Kasumi-1 (cell line): Measurements from ENCODE around the gene KANSL3.

Experiments
- DNase-seq, 2 experiments: peaks; one replicate each; lab custom pipeline; 2025; lab: John Stamatoyannopoulos, UW

Gene KANSL3

DNA sequence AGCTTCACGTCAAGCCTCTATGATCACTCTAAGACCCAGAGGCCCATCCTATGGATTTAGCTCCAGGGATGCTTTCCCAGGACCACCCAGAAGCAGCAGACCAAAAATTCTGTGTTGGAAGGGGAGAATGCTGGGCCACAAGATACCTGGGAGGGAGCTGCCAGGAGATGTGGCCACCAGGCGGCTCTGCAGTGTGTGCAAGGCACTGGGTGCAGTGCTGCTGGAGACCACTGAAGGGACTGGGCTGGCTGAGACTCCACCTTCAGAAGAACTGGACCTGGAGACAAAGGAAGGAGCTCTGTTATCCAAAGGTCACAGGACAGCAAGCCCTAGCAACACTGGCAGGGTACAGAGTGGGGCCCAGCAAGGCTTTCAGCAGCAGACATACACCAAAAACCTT, 34.0 kb downstream of the KANSL3 start:
- DNase-seq, result no peak

- no peak for DNase-seq
These were observed 35.7 kb downstream of the KANSL3 start for GRCh38 chr2:96602330-96602823.

DNA sequence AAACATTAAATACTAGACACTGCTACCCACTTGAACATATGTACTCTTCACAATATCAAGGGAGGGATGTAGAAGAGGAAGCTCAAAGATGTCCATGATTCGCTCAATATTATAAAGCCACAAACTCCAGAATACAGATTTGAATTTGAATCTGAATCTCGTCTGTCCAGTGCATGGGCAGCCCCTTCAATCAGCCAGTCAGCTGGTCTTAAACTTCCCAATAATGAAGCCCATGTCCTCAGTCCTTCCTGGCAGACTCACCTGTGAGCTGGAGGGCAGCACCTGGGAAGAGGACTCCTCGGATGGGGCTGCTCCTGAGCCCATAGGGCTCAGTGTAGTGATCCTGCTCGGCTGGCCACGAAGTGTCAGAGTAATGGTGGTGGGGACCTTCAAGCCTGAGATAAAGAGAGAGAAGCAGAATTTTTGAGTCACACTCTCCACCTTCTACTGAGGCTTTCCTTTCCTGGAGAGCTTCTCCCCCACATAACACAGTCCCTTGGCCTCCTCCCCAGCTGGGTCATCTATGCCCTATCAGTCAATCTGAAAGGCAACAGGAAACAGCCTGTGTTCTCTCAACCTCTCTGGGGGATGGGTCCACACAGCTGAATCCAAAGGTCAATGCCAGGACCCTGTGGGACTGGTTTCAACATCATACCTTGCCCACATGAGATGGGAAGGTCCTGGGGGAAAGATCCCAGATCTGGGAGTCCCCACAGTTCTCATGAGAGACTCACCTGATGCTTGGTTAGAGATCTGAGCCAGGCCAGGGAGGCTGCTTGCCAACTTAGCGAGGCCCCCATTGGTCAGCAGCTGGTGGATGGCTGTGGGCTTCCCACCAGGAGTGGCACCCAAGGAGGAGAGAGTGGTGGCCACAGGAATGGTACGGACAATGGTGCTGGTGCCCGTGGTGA, 36.5 kb downstream of the KANSL3 start:
- no peak for DNase-seq

- no peak for DNase-seq
These were observed 38.2 kb downstream of the KANSL3 start for GRCh38 chr2:96599941-96600340.

- no peak for DNase-seq
These were observed 41.5 kb downstream of the KANSL3 start for GRCh38 chr2:96596596-96596995.

GRCh38 chr2:96594691-96595152, 43.4 kb downstream of the KANSL3 start:
- no peak for DNase-seq

GRCh38 chr2:96594282-96594681, 43.8 kb downstream of the KANSL3 start:
- DNase-seq, result no peak

DNA sequence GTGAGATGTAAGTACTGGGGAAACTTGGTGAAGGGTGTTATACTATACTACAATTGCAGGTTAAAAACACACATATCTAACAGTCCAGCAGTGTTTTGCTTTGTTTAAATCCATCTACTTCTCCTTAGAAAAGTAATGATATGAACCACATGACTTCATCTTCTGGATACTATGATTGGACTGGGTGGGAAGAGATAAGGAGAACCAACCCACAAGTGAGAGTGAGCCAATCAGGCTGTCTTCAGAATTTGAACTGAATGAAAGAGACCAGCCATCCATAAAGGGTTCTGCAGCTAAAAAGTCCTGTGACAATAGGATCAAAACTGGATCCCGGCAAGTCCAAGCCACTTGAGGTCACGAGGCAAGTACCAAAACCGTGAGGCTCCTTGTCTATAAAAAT, 46.6 kb downstream of the KANSL3 start:
- DNase-seq, result no peak

DNA sequence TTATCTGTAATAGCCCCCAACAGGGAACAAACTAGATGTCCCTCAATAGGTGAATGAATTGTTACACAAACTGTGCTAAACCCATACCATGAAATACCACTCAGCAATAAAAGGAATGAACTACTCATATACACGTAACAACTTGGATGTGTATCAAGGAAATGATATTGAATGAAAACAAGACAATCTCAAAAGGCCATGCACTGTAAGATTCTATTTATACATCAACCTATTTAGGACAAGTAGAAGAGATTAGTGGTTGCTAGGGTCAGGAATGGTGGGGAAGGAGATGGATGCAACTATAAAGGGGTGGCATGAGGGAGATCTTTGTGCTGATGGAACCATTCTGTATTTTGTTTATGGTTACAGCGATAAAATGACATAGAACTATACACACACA, 47.1 kb downstream of the KANSL3 start:
- no peak for DNase-seq

DNA sequence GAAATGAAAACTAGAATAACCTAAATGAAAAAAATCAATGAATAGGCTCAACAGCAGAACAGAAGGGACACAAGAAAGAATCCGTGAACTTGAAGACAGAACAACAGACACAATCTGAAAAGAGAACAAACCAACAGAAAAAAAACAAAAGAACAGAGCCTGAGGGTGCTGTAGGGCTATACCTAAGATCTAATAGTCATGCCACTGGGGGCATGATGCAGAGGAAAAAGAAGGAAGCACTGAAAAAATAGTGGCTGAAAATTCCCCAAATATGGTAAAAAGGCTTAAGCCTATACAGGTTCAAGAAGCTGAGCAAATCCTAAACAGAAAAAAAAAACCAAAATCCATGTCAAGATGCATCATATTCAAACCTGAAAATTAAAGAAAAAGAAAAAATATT, 50.3 kb downstream of the KANSL3 start:
- no peak for DNase-seq

DNA sequence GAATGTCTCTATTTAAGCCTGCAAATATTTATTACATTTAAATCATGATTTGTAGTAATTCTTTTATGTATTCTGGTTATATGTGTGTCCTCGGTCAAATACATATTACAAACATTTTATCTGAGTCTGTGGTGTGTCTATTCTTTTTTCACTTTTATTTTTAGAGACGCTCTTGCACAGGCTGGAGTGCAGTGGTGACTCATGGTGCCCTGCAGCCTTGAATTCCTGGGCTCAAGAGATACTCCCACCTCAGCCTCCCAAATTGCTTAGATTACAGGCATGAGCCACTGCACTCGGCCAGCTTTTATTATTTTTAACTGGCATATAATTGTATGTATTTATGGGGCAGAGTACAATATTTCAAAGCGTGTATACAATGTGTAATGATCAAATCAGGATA, 54.1 kb downstream of the KANSL3 start:
- DNase-seq, result no peak

DNA sequence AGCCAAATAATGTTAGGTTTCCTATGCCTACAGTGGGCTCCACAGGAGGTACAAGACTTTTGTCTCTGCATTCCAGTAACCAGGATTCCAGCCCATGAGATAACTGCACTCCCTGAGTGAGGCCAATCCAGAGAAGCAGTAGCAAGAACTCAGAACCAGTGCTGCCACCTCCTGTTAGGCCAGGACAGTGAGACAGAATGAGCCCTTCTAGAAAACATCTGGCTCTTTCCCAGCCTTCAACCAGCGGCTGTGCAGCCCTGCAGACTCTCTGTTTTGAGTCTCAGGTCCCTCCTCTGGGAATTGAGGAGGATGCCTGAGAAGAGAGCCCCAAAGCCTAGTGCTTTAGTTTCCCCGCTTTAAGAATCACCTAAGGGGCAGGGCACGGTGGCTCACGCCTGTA, 57.3 kb downstream of the KANSL3 start:
- DNase-seq, result no peak

DNA sequence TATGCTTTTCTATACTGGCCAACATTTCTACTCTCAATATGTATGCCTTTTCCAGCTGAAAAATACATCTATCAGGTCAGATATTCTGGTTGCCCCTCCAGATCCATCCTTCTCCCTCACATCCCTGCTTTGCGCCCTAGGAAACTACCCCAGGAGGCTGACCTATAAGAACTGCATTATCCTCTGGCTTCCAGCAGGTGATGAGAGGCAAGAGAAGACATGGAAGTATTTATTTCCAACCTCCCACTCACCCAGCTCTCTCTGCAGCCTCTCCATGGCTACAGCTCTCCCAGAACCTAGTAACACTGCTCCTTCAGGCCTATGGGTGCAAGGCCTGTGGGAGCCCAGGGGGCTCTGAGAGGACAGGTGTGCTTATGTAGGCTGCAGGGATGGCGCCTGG, 58.7 kb downstream of the KANSL3 start:
- DNase-seq, result no peak

DNA sequence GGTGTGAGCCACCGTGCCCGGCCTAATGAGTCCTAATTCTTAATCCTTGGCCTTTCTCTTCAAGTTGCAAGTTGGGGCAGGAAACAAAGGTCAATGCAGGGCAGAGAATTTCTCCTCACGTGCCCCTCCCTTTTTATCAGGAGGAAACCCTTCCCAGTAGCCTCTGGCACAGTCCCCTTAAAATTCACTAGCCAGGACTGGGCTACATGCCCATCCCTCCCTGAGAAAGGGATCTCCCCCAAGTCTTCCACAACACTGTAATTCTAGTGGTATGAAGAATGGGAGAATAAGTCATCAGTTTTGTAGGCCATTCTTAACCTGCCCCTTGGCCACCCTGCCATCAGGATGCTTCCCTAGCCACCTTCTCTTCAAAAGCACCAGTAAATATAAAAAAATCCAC, 59.4 kb downstream of the KANSL3 start:
- no peak for DNase-seq

- no peak for DNase-seq
These were observed 60.6 kb downstream of the KANSL3 start for GRCh38 chr2:96577501-96577900.

- DNase-seq, result no peak
These were observed 62.2 kb downstream of the KANSL3 start for GRCh38 chr2:96575785-96576456.

DNA sequence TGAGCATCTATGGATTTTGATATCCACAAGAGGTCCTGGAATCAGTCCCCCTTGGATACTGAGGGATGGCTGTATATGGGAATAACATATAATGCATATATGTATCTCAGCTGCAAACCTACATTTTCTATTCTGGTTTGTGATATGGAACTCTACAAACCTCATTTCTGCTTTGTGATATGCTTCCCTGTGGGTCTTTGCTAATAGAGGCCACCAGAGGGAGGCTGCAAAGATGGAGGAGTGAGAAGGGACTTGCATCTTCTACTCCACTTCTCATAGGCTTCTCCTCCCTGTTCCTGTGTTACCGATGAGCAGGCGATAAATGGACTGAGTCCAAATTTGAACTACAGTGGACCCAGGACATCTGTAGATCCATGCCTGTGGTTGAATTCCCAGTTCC, 63.7 kb downstream of the KANSL3 start:
- DNase-seq, result peak in 1 of 2 experiments; percentile 26

DNA sequence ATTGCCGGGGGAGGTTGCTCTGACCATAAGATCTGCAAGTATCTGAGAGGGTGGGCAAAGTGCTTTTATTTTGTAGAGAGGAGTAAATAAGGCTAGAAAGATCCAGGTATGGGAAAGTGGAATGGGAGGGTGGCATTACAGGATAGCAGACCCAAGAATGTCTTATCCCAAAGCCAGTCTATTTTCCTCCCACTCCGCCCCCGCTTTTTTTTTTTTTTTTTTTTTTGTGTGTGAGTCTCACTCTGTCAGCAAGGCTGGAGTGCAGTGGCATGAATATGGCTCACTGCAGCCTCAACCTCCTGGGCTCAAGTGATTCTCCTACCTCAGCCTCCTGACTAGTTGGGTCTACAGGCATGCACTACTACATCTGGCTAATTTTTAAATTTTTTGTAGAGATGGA, 70.0 kb downstream of the KANSL3 start:
- DNase-seq, result no peak

GRCh38 chr2:96565111-96565510, 73.0 kb downstream of the KANSL3 start:
- no peak for DNase-seq

DNA sequence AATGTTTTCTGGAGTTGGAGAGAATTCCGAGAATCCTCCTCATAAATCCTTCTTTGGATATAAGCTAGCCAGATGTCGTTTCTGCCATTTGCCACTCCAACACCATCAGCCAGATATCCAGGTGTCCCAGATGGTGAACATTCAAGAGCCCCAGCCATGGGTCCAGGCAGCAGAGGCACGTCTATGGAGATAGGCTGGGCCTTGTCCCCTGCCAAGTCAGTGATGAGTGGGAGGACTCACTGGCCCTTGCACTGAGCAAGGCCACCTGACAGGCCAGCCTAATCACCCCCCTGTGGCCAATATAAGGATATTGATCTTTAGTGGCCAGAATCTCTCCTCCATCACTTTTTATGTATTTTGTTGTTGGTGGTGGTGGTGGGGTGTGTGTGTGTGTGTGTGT, 73.5 kb downstream of the KANSL3 start:
- no peak for DNase-seq

DNA sequence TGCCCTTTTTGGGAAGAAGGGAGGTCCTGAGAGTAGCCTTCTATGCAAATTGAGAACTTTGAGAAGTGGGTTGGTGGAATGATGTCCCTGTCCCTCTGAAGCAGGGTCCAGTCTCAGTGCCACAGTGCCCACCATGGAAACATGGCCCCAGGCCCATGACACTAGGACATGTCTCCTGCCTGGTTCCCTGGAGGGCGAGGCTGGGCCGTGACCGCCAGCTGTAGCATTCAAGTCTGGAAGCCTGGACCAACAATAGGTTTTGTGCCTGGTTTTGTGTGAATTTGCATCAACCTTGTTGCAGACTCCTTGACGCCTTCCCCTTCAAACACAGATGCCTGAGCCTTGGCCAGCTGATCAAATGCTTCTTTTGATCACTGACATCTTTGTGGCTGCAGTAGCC, 74.1 kb downstream of the KANSL3 start:
- no peak for DNase-seq

DNA sequence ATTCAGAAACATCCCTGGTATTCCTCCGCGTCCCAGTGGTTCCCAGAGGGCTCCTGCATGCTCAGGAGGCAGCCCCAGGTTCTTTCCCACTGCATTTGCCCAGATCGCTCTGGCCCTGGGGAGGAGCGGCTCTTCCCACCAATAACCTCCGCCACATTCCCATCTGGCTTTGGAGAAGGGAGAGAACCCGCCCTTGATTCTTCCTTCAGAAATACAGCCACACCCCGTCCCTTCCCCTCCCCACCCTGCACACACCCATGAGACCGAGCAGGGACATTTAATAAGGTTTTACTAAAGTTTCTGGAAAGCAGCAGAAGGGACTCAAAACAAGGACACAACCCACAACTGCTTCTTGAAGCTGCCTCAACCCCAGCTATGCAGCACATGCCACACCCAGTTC, 79.6 kb downstream of the KANSL3 start:
- DNase-seq, result no peak

- no peak for DNase-seq
These were observed 80.1 kb downstream of the KANSL3 start for GRCh38 chr2:96558061-96558460.
